ENCODE data around the gene NPC2. TPM values are rescaled to one million over a fixed set of nuclear protein-coding genes. Genes with fewer than 3 reads are reported as not detected.

NPC2 gene
- total RNA-seq, 4 donors from 2014 or later = 119 to 205 (median 162) TPM

- Histone ChIP-seq H3K36me3 (peaks cover 30 to 60% (median 46%) of the 10 kb centered on the region in 4 donors), H3K4me3 (no peak overlapping the region), H3K27ac (replicated peaks in 1 of 4) (no peak overlapping the region), H3K4me1 (peaks cover 1 to 19% (median 8%) of the 10 kb centered on the region in 4 donors), H3K9me3 (no peaks in the 10 kb centered on the region), H3K27me3 (no peaks in the 10 kb centered on the region)
- WGBS = 87% methylated on average over 3 of the region's 3 CpGs
- intact Hi-C loops (cut with DNase I) = no loop called here
- no peak for DNase-seq (ENCODE audit: extremely low spot score)
- TF ChIP-seq EP300 (IDR thresholded peaks at IDR 0.05) = no peak
- TF ChIP-seq CTCF (IDR thresholded peaks at IDR 0.05) = no peak
- TF ChIP-seq POLR2A (IDR thresholded peaks at IDR 0.05; ENCODE audit: low read depth) = no peak
- no peak for TF ChIP-seq POLR2AphosphoS5 (IDR thresholded peaks at IDR 0.05)
Measured at GRCh38 chr14:74486164-74486563, 6.9 kb downstream of the NPC2 start.

- H3K36me3 ChIP-seq = peaks cover 50 to 87% (median 72%) of the 10 kb centered on the region in 4 donors
Measured at GRCh38 chr14:74483321-74483720, 9.8 kb downstream of the NPC2 start.

GRCh38 chr14:74482571-74482970 lies 10.5 kb downstream of the NPC2 start:
- H3K4me1 ChIP-seq = peaks cover 0 to 9% (median 0%) of the 10 kb centered on the region in 4 donors

More at GRCh38 chr14:74483321-74483720, 9.8 kb downstream of the NPC2 start:
- Histone ChIP-seq H3K27me3 (no peaks in the 10 kb centered on the region), H3K9me3 (no peaks in the 10 kb centered on the region), H3K27ac (replicated peaks in 1 of 4) (no peak overlapping the region), H3K4me3 (no peak overlapping the region), H3K4me1 (peaks cover 0 to 9% (median 1%) of the 10 kb centered on the region in 4 donors)
- TF ChIP-seq POLR2AphosphoS5 (IDR thresholded peaks at IDR 0.05) (no peak), CTCF (IDR thresholded peaks at IDR 0.05) (no peak), EP300 (IDR thresholded peaks at IDR 0.05) (no peak), POLR2A (IDR thresholded peaks at IDR 0.05; ENCODE audit: low read depth) (no peak)
- intact Hi-C loops (cut with DNase I) = no loop called here
- no peak for DNase-seq (ENCODE audit: extremely low spot score)

GRCh38 chr14:74480046-74480445 lies 13.1 kb downstream of the NPC2 start:
- 85% methylated on average over 4 of the region's 4 CpGs for WGBS
- intact Hi-C loops (cut with DNase I) = no loop called here
- Histone ChIP-seq H3K4me1 (no peaks in the 10 kb centered on the region), H3K27me3 (no peaks in the 10 kb centered on the region), H3K27ac (replicated peaks in 1 of 4) (no peak overlapping the region), H3K9me3 (no peaks in the 10 kb centered on the region), H3K4me3 (no peak overlapping the region), H3K36me3 (peaks cover 61 to 93% (median 76%) of the 10 kb centered on the region in 4 donors)
- DNase-seq (ENCODE audit: extremely low spot score) = no peak
- TF ChIP-seq EP300 (IDR thresholded peaks at IDR 0.05) (no peak), CTCF (IDR thresholded peaks at IDR 0.05) (no peak), POLR2AphosphoS5 (IDR thresholded peaks at IDR 0.05) (no peak), POLR2A (IDR thresholded peaks at IDR 0.05; ENCODE audit: low read depth) (no peak)

More at GRCh38 chr14:74482571-74482970, 10.5 kb downstream of the NPC2 start:
- intact Hi-C loops (cut with DNase I) = no loop called here
- WGBS = 91% methylated on average over 3 of the region's 3 CpGs
- TF ChIP-seq EP300 (IDR thresholded peaks at IDR 0.05) (no peak), POLR2A (IDR thresholded peaks at IDR 0.05; ENCODE audit: low read depth) (no peak), POLR2AphosphoS5 (IDR thresholded peaks at IDR 0.05) (no peak), CTCF (IDR thresholded peaks at IDR 0.05) (no peak)
- no peak overlapping the region for H3K27ac ChIP-seq (replicated peaks in 1 of 4)
- H3K36me3 ChIP-seq = peaks cover 56 to 86% (median 74%) of the 10 kb centered on the region in 4 donors
- H3K9me3 ChIP-seq = no peaks in the 10 kb centered on the region
- no peaks in the 10 kb centered on the region for H3K27me3 ChIP-seq
- DNase-seq (ENCODE audit: extremely low spot score) = no peak
- no peak overlapping the region for H3K4me3 ChIP-seq

All from esophagus muscularis mucosa (tissue), 4 donors.